Stomach (tissue), 9 donors: Measurements from ENCODE around the gene CCDC149. TPM values are rescaled to one million over a fixed set of nuclear protein-coding genes. Genes with fewer than 3 reads are reported as not detected.
A peak's percentile ranks its signal among the peaks of the same experiment; 100 is the strongest.

Experiments used
- DNase-seq, 2 donors: peaks; one replicate each; pipeline versions ENCODE4 v3.0.0 to v3.0.0-alpha.2; 2013 to 2019
- H3K27ac ChIP-seq, 5 donors: fragments of 200-600 bp in 4 of 5; sonication (generic) in 4 of 5; one replicate each; pipeline ENCODE4 v1.5.1; 2013 to 2019; ENCODE audit warnings: mild to moderate bottlenecking in 1 of 5, moderate library complexity in 1 of 5
- H3K27me3 ChIP-seq, 3 donors: fragments of 200-600 bp; sonication (generic); one replicate each; pipeline ENCODE4 v1.5.1; 2017 to 2019; ENCODE audit warnings: mixed run types in 1 of 3
- H3K36me3 ChIP-seq, 4 donors: fragments of 200-600 bp; sonication (generic); 1 replicate in 3 of 4; 2 replicates in 1 of 4; pipeline ENCODE4 v1.5.1; 2016 to 2019
- H3K4me1 ChIP-seq, 4 donors: fragments of 200-600 bp; sonication (generic); one replicate each; pipeline ENCODE4 v1.5.1; 2016 to 2019
- H3K4me3 ChIP-seq, 4 donors: fragments of 200-600 bp; sonication (generic) in 3 of 4; one replicate each; pipeline ENCODE4 v1.5.1; 2016 to 2019; ENCODE audit warnings: mild to moderate bottlenecking in 1 of 4
- H3K9me3 ChIP-seq, 4 donors: fragments of 200-600 bp; sonication (generic); one replicate each; pipeline ENCODE4 v1.5.1; 2016 to 2019
- CTCF ChIP-seq, 7 experiments: fragments of 450-650 bp in 4 of 7; fragments of 200-600 bp in 3 of 7; sonication (generic) in 3 of 7; IDR thresholded peaks; one replicate each; pipeline ENCODE4 v1.5.1; 2016 to 2019; ENCODE audit warnings: antibody characterized with exemption in 7 of 7, control low read depth in 2 of 7, mild to moderate bottlenecking in 1 of 7
- EP300 ChIP-seq: sonication (generic); formaldehyde crosslinking; IDR thresholded peaks from one replicate; pipeline ENCODE4 v1.6.1; 2017; ENCODE audit warnings: antibody characterized with exemption
- POLR2A ChIP-seq, 4 donors: fragments of 450-650 bp; IDR thresholded peaks; one replicate each; pipeline ENCODE4 v1.6.1; 2016; ENCODE audit warnings: antibody characterized with exemption in 4 of 4, control low read depth in 2 of 4, mild to moderate bottlenecking in 1 of 4, moderate library complexity in 1 of 4
- POLR2AphosphoS5 ChIP-seq, 3 donors: sonication (generic); formaldehyde crosslinking; IDR thresholded peaks; one replicate each; pipeline ENCODE4 v1.6.1; 2016; ENCODE audit warnings: antibody characterized with exemption in 3 of 3
- WGBS, 5 donors: extraction: QIAGEN DNeasy Blood & Tissue Kit in 3 of 5; methylation state at CpG; one replicate each; pipeline versions ENCODE4 v1.1.5 to v1.1.7; 2013 to 2018; 5-methylcytosine and 5-hydroxymethylcytosine counted together
- intact Hi-C: fragments of 100-400 bp; cut with DNase I; formaldehyde crosslinking; loops from one replicate; pipeline ENCODE4 v1.15.1; 2023; ENCODE audit warnings: low total_unique reads
- polyA plus RNA-seq, 3 donors: library from polyadenylated mRNA; stranded (reverse); fragments of 200-250 nt; gene quantifications; one replicate each; pipeline ENCODE4 v1.2.3, GENCODE V29; 2013
- total RNA-seq, 5 donors: library from RNA; depleted of rRNA; stranded (reverse); fragments of >200 nt; gene quantifications; one replicate each; pipeline versions ENCODE4 v1.1.0 to v1.2.3, GENCODE V29; 2014 to 2016
- donor health status: healthy with polysubstance abuse.
- donor health status: Bipolar disorder and iron deficiency.
- donor health status: healthy.

CCDC149 gene
- total and polyA plus RNA-seq, 8 donors, result 7.0 to 70.6 (median 16.9) TPM

DNA sequence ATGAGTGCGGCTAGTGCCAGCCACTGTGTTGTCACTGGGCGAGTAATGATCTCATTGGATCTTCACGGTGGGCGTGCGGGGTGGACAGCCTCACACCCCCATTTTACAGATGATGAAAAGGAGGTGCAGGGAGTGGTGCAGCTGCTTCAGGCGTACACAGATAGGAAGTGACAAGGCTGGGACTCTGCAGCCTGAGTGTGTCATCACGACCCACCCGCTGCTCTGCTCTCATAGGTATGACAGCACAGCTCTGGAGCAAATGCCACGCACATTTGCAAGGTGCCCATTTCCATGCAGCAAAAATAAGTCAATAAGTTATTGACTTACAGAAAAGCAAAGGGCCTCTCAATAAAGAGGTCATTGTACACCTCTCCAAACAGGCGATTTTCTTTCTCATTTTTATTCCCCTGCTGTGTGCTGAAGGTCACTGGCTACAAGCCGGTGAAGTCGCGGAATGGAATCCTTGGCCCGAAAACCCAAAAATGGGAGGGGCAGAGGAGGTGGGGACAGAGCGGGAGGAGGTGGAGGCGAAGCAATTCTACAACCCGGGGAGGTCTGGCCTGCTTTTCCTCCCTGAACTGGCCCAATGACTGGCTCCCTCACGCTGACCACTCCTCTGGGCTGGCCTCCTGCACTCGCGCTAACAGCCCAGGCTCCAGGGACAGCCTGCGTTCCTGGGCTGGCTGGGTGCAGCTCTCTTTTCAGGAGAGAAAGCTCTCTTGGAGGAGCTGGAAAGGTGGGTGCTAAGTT lies 117.8 kb downstream of the CCDC149 start, which contains the start of gene SOD3:
Gene SOD3 (plus strand): TSS at position 658 of the 750 bp plus-strand sequence. CDS start 3,949 bp downstream, outside the sequence.
- intact Hi-C loops, result no loop called here
- 27 to 37% (median 36%) methylated on average over 21 of the region's 21 CpGs for WGBS, 5 donors
- no peaks in the 10 kb centered on the region for H3K36me3 ChIP-seq
- peaks cover 0 to 21% (median 16%) of the 10 kb centered on the region in 3 donors for H3K27me3 ChIP-seq
- H3K27ac ChIP-seq, result peak within 1 kb of the TSS; percentile 37 to 86 (median 84)
- peak; percentile 79 to 90 for DNase-seq
- peak in 1 of 7 experiments; percentile 3 for TF ChIP-seq CTCF (IDR thresholded peaks at IDR 0.05)
- TF ChIP-seq POLR2AphosphoS5 (IDR thresholded peaks at IDR 0.05), result peak; percentile 73 to 92 (median 87)
- TF ChIP-seq EP300, result no peak
- TF ChIP-seq POLR2A (IDR thresholded peaks at IDR 0.05), result peak in 2 of 4 donors; percentile 20 to 24
- H3K4me1 ChIP-seq, result peaks cover 14 to 45% (median 32%) of the 10 kb centered on the region in 4 donors
- no peaks in the 10 kb centered on the region for H3K9me3 ChIP-seq
- H3K4me3 ChIP-seq, result peak within 1 kb of the TSS; percentile 32 to 42 (median 38)

- TF ChIP-seq CTCF (IDR thresholded peaks at IDR 0.05) (no peak), EP300 (peak; percentile 69), POLR2AphosphoS5 (IDR thresholded peaks at IDR 0.05) (peak; percentile 24 to 83 (median 52))
- DNase-seq, result peak in 1 of 2 donors; percentile 58
- Histone ChIP-seq H3K27me3 (peaks cover 0 to 15% (median 10%) of the 10 kb centered on the region in 3 donors), H3K27ac (peak overlapping the region in 4 of 5 donors; percentile 79 to 86 (median 85)), H3K4me3 (peak overlapping the region in 3 of 4 donors; percentile 37 to 42 (median 38)), H3K36me3 (no peaks in the 10 kb centered on the region), H3K9me3 (no peaks in the 10 kb centered on the region), H3K4me1 (peaks cover 8 to 39% (median 26%) of the 10 kb centered on the region in 4 donors)
- intact Hi-C loops, result no loop called here
- 60 to 80% (median 71%) methylated on average over 10 of the region's 10 CpGs for WGBS, 5 donors
Measured at GRCh38 chr4:24794480-24794879, 118.4 kb downstream of the CCDC149 start.

DNA sequence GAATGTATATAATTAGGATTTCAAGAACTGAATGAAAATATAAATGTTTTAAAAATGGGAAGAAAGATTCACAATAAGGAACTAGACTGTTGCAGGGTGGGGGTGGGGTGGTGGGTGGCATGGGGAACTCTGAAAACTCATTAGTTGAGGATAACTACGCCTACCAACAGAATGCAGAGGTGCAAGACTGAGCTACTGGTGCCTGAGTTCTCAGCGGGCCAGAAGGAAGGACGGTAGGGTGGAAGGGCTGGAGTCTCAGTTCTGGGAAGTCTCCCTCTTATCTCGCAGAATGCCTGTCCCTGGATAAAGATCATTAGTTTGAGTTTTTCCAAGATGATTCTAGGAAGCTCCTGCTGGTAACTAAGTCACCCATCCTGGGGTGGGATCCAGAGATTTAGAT lies 118.8 kb downstream of the CCDC149 start:
- DNase-seq, result no peak
- Histone ChIP-seq H3K4me1 (peaks cover 8 to 37% (median 24%) of the 10 kb centered on the region in 4 donors), H3K36me3 (no peaks in the 10 kb centered on the region), H3K9me3 (no peaks in the 10 kb centered on the region), H3K27ac (peak overlapping the region in 4 of 5 donors; percentile 79 to 86 (median 85)), H3K27me3 (peaks cover 0 to 11% (median 6%) of the 10 kb centered on the region in 3 donors), H3K4me3 (no peak overlapping the region)
- 58 to 79% (median 74%) methylated on average over 4 of the region's 4 CpGs for WGBS, 5 donors
- intact Hi-C loops, result no loop called here
- TF ChIP-seq EP300 (no peak), POLR2A (IDR thresholded peaks at IDR 0.05) (no peak), POLR2AphosphoS5 (IDR thresholded peaks at IDR 0.05) (no peak), CTCF (IDR thresholded peaks at IDR 0.05) (no peak)

- peak overlapping the region in 4 of 5 donors; percentile 79 to 86 (median 85) for H3K27ac ChIP-seq
Measured at GRCh38 chr4:24793219-24794005, 119.4 kb downstream of the CCDC149 start.

More at GRCh38 chr4:24793219-24794005, 119.4 kb downstream of the CCDC149 start:
- peaks cover 8 to 37% (median 24%) of the 10 kb centered on the region in 4 donors for H3K4me1 ChIP-seq
- H3K36me3 ChIP-seq, result no peaks in the 10 kb centered on the region
- no peak overlapping the region for H3K4me3 ChIP-seq
- intact Hi-C loops, result no loop called here
- TF ChIP-seq CTCF (IDR thresholded peaks at IDR 0.05), result peak in 1 of 7 experiments; percentile 27
- TF ChIP-seq POLR2AphosphoS5 (IDR thresholded peaks at IDR 0.05), result no peak
- no peak for TF ChIP-seq POLR2A (IDR thresholded peaks at IDR 0.05)
- H3K9me3 ChIP-seq, result no peaks in the 10 kb centered on the region
- DNase-seq, result peak in 1 of 2 donors; percentile 45
- H3K27me3 ChIP-seq, result peaks cover 0 to 4% (median 0%) of the 10 kb centered on the region in 3 donors
- 79 to 86% (median 82%) methylated on average over 8 of the region's 8 CpGs for WGBS, 5 donors
